ENCODE results near the gene BNIPL.

Gene BNIPL

GRCh38 chr1:151009674-151010345 is 26.6 kb upstream of the BNIPL start:
- no peak for DNase-seq (ENCODE audit: low read depth in 4 of 4, low spot score in 1 of 4)

- DNase-seq (ENCODE audit: low read depth in 4 of 4, low spot score in 1 of 4): no peak
These were observed 26.1 kb upstream of the BNIPL start for GRCh38 chr1:151010346-151010726.

DNA sequence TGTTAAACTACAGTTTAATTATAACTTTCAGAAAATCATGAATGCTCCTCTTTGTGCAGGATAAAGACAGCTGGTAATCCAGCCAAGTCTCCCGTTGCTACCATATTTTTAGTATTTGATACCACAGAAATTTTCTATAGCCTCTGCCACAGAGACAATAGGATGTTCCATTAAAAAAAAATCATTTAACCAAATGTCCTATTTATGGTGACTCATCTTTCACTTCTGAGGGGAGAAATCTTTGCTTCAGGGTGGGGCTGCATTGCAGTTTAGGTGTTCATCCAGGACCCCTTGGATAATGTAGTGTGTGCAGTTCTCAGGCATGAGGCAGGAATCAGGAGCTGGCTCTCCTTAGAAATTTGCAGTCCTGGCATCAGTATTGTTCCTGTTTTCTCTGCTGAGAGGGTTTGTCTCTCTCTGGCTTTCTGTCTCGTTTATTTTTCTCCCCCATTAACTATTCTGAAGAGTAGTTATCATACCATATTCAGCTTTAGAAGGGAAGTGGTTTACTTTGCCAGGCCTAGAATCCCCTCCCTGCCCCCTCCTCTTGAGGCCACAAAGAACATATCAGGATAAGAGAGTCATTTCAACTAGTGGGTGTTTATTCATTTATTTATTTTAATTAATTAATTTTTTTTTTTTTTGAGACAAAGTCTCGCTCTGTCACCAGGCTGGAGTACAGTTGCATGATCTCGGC is 25.1 kb upstream of the BNIPL start:
- DNase-seq (ENCODE audit: low read depth in 4 of 4, low spot score in 1 of 4): no peak

GRCh38 chr1:151012684-151013471 is 23.5 kb upstream of the BNIPL start:
- no peak for DNase-seq (ENCODE audit: low read depth in 4 of 4, low spot score in 1 of 4)

- no peak for DNase-seq (ENCODE audit: low read depth in 4 of 4, low spot score in 1 of 4)
These were observed 22.9 kb upstream of the BNIPL start for GRCh38 chr1:151013518-151013917.

- DNase-seq (ENCODE audit: low read depth in 4 of 4, low spot score in 1 of 4): peak; percentile 65 to 77 (median 68)
These were observed 11.7 kb upstream of the BNIPL start for GRCh38 chr1:151024540-151025146.

DNA sequence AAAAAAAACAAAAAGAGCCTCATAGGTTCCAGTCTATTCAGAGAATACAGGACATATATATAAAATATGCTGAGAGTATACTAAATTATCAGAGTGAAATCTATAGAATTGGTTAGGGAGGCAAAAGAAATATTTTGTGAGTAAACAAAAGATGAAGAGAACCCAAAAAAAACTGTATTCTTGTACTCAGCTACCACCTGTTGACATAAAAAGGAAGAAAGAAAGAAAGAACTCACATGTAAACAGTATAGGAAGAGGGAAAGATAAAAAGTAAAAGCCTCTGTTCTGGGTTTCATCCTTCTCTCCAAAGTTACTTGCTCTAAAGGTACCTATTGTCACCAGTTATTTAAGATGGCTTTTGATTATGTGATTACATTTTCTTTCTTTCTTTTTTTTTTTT is 9.9 kb upstream of the BNIPL start:
- DNase-seq (ENCODE audit: low read depth in 4 of 4, low spot score in 1 of 4): no peak

- no peak for DNase-seq (ENCODE audit: low read depth in 4 of 4, low spot score in 1 of 4)
These were observed 4.2 kb upstream of the BNIPL start for GRCh38 chr1:151032164-151032563.

DNA sequence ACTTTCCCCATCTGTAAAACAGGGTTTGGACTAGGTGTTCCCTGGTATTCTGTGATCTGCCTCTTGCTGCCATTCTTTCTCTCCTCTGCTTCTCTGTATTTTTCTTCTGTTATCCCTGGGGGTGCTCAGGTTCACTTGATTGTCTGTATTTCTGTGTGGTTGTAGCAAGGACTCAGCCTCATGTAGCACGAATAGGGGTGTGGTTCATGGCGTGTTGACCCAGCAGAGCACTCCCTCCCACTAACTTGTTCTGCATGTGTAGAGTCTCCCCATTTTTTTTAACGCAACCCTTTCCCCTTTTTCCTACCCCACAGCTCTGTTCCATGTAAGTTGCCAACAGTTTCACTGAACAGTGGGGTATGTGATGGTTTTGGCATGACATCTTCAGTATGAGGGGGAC is 1.2 kb upstream of the BNIPL start:
- DNase-seq (ENCODE audit: low read depth in 4 of 4, low spot score in 1 of 4): no peak

- DNase-seq (ENCODE audit: low read depth in 4 of 4, low spot score in 1 of 4): no peak
These were observed 646 bp downstream of the BNIPL start for GRCh38 chr1:151037032-151037431.

GRCh38 chr1:151039521-151039920 is 3.1 kb downstream of the BNIPL start:
- DNase-seq (ENCODE audit: low read depth in 4 of 4, low spot score in 1 of 4): no peak

GRCh38 chr1:151043163-151043562 is 6.8 kb downstream of the BNIPL start:
- DNase-seq (ENCODE audit: low read depth in 4 of 4, low spot score in 1 of 4): no peak

GRCh38 chr1:151047591-151047924 is 11.2 kb downstream of the BNIPL start, which contains the start of gene C1orf56:
TSS of gene C1orf56 (plus strand) at chr1:151047751. CDS start at chr1:151047848, 97 bp downstream.
- DNase-seq (ENCODE audit: low read depth in 4 of 4, low spot score in 1 of 4): peak in 1 of 4 experiments; percentile 48

- DNase-seq (ENCODE audit: low read depth in 4 of 4, low spot score in 1 of 4): no peak
These were observed 11.7 kb downstream of the BNIPL start for GRCh38 chr1:151047925-151048644.

GRCh38 chr1:151048645-151049032 is 12.3 kb downstream of the BNIPL start:
- no peak for DNase-seq (ENCODE audit: low read depth in 4 of 4, low spot score in 1 of 4)

GRCh38 chr1:151049458-151049857 is 13.1 kb downstream of the BNIPL start:
- DNase-seq (ENCODE audit: low read depth in 4 of 4, low spot score in 1 of 4): no peak

- DNase-seq (ENCODE audit: low read depth in 4 of 4, low spot score in 1 of 4): no peak
These were observed 13.8 kb downstream of the BNIPL start for GRCh38 chr1:151050051-151050688.

GRCh38 chr1:151051356-151052009 is 15.1 kb downstream of the BNIPL start:
- DNase-seq (ENCODE audit: low read depth in 4 of 4, low spot score in 1 of 4): no peak

GRCh38 chr1:151054971-151055547 is 18.7 kb downstream of the BNIPL start:
- no peak for DNase-seq (ENCODE audit: low read depth in 4 of 4, low spot score in 1 of 4)

DNA sequence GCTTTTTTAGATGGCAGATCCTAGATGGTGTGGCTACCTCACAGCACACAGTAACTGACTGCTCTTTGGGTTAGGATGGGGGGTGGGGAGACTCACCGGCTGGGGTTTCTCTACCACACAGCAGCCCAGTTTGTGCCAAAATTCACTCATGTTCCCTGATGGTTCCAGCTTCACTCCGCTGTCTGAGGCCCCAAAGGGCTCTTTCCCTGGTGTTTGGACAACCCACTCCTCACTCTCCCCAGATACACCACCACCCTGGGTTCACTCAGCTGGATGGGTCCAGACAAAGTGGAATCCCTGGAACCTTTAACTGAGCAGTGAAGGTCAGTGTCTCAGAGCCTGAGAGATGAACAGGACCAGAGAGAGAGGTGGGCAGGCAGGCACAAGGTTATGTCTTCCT is 19.2 kb downstream of the BNIPL start:
- DNase-seq (ENCODE audit: low read depth in 4 of 4, low spot score in 1 of 4): no peak

Measured in stimulated activated CD4-positive, alpha-beta T cell treated with anti-CD3 and anti-CD28 coated beads, Interleukin-1b, Interleukin-23, amount 100 ng/mL, for 24 hours (primary cell).